HepG2 (cell line): ENCODE results near the gene CRHBP.

Source experiments
- AGO1 ChIP-seq: fragments of 200-400 bp; formaldehyde crosslinking; IDR thresholded peaks from 2 replicates; pipeline ENCODE4 v1.6.1; 2017; ENCODE audit warnings: mild to moderate bottlenecking, low read depth, low read length, moderate library complexity; ENCODE audit not compliant: poor library complexity, severe bottlenecking
- JUN ChIP-seq: sonication (generic); formaldehyde crosslinking; IDR thresholded peaks from 2 replicates; pipeline ENCODE4 v1.4.0; 2020; ENCODE audit warnings: mild to moderate bottlenecking, missing genetic modification reagents
- MAFK ChIP-seq, 2 experiments: IDR thresholded peaks in 1 of 2; conservative IDR thresholded peaks in 1 of 2; 2 replicates each; pipeline ENCODE4 v1.6.1; 2011; ENCODE audit warnings: improper control_type of control experiment in 2 of 2, low read length in 2 of 2
- POLR2AphosphoS5 ChIP-seq: IDR thresholded peaks from 2 replicates; pipeline ENCODE4 v1.6.1; 2012; ENCODE audit warnings: low read depth, low read length
- ZC3H13 ChIP-seq: sonication (generic); formaldehyde crosslinking; IDR thresholded peaks from 2 replicates; pipeline ENCODE4 v1.8.1; 2023; ENCODE audit warnings: mild to moderate bottlenecking, missing genetic modification reagents, moderate library complexity
- ZNF33B ChIP-seq: sonication (generic); formaldehyde crosslinking; IDR thresholded peaks from 2 replicates; pipeline ENCODE4 v1.5.1; 2020; ENCODE audit warnings: mild to moderate bottlenecking, missing genetic modification reagents
- ZNF510 ChIP-seq: sonication (generic); formaldehyde crosslinking; IDR thresholded peaks from 2 replicates; pipeline ENCODE4 v1.4.0; 2020; ENCODE audit warnings: low read depth, mild to moderate bottlenecking, missing genetic modification reagents
- ZNF687 ChIP-seq: sonication (generic); formaldehyde crosslinking; IDR thresholded peaks from 2 replicates; pipeline ENCODE4 v1.5.1; 2020; ENCODE audit warnings: mild to moderate bottlenecking, missing genetic modification reagents, moderate library complexity
- TF ChIP-seq, protein P1 (sequence below): sonication (generic); formaldehyde crosslinking; IDR thresholded peaks from 2 replicates; pipeline ENCODE4 v1.5.0; 2020; ENCODE audit warnings: mild to moderate bottlenecking, missing genetic modification reagents, moderate library complexity
- TF ChIP-seq, protein P2 (sequence below): sonication (generic); formaldehyde crosslinking; IDR thresholded peaks from 2 replicates; pipeline ENCODE4 v1.8.0; 2023; ENCODE audit warnings: mild to moderate bottlenecking, missing genetic modification reagents
- TF ChIP-seq, protein P3 (sequence below): sonication (generic); formaldehyde crosslinking; IDR thresholded peaks from one replicate; pipeline ENCODE4 v1.5.1; 2020; ENCODE audit warnings: mild to moderate bottlenecking, missing genetic modification reagents; ENCODE audit errors: not compliant biosample characterization

DNA sequence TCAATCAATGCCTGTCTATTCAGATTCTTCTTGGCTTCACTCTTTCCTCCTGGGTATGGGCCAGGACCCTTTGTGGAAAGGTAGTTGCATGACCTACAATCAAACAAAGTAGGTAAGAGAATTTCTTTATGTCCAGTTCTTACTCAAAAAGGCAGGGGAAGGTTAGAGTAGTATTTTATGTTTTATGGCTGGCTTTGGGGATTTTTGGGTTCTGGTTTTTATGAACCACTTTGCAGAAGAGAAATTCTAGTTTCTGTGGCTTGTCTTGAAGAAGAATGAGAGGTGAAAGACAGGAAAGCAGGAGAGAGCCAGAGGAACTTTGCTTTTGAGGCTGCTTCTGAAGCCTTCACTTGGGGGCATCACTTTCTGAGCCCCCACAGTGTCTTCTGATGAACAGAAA is 14.7 kb upstream of the CRHBP start:
- TF ChIP-seq, protein P1, sequence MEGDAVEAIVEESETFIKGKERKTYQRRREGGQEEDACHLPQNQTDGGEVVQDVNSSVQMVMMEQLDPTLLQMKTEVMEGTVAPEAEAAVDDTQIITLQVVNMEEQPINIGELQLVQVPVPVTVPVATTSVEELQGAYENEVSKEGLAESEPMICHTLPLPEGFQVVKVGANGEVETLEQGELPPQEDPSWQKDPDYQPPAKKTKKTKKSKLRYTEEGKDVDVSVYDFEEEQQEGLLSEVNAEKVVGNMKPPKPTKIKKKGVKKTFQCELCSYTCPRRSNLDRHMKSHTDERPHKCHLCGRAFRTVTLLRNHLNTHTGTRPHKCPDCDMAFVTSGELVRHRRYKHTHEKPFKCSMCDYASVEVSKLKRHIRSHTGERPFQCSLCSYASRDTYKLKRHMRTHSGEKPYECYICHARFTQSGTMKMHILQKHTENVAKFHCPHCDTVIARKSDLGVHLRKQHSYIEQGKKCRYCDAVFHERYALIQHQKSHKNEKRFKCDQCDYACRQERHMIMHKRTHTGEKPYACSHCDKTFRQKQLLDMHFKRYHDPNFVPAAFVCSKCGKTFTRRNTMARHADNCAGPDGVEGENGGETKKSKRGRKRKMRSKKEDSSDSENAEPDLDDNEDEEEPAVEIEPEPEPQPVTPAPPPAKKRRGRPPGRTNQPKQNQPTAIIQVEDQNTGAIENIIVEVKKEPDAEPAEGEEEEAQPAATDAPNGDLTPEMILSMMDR (CRISPR knock-in tag): no peak
- TF ChIP-seq ZNF33B (no peak), ZNF510 (CRISPR knock-in tag) (no peak), ZC3H13 (CRISPR knock-in tag) (no peak), JUN (CRISPR knock-in tag) (no peak), AGO1 (no peak), MAFK (conservative IDR thresholded peaks at IDR 0.05 in 1 of 2, IDR thresholded peaks at IDR 0.05 in 1 of 2; ENCODE audit: low read length in 2 of 2) (no peak), POLR2AphosphoS5 (no peak), ZNF687 (CRISPR knock-in tag) (no peak)
- TF ChIP-seq, protein P2, sequence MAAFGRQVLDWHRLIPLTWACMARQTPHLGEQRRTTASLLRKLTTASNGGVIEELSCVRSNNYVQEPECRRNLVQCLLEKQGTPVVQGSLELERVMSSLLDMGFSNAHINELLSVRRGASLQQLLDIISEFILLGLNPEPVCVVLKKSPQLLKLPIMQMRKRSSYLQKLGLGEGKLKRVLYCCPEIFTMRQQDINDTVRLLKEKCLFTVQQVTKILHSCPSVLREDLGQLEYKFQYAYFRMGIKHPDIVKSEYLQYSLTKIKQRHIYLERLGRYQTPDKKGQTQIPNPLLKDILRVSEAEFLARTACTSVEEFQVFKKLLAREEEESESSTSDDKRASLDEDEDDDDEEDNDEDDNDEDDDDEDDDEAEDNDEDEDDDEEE (CRISPR knock-in tag): no peak
- TF ChIP-seq, protein P3, sequence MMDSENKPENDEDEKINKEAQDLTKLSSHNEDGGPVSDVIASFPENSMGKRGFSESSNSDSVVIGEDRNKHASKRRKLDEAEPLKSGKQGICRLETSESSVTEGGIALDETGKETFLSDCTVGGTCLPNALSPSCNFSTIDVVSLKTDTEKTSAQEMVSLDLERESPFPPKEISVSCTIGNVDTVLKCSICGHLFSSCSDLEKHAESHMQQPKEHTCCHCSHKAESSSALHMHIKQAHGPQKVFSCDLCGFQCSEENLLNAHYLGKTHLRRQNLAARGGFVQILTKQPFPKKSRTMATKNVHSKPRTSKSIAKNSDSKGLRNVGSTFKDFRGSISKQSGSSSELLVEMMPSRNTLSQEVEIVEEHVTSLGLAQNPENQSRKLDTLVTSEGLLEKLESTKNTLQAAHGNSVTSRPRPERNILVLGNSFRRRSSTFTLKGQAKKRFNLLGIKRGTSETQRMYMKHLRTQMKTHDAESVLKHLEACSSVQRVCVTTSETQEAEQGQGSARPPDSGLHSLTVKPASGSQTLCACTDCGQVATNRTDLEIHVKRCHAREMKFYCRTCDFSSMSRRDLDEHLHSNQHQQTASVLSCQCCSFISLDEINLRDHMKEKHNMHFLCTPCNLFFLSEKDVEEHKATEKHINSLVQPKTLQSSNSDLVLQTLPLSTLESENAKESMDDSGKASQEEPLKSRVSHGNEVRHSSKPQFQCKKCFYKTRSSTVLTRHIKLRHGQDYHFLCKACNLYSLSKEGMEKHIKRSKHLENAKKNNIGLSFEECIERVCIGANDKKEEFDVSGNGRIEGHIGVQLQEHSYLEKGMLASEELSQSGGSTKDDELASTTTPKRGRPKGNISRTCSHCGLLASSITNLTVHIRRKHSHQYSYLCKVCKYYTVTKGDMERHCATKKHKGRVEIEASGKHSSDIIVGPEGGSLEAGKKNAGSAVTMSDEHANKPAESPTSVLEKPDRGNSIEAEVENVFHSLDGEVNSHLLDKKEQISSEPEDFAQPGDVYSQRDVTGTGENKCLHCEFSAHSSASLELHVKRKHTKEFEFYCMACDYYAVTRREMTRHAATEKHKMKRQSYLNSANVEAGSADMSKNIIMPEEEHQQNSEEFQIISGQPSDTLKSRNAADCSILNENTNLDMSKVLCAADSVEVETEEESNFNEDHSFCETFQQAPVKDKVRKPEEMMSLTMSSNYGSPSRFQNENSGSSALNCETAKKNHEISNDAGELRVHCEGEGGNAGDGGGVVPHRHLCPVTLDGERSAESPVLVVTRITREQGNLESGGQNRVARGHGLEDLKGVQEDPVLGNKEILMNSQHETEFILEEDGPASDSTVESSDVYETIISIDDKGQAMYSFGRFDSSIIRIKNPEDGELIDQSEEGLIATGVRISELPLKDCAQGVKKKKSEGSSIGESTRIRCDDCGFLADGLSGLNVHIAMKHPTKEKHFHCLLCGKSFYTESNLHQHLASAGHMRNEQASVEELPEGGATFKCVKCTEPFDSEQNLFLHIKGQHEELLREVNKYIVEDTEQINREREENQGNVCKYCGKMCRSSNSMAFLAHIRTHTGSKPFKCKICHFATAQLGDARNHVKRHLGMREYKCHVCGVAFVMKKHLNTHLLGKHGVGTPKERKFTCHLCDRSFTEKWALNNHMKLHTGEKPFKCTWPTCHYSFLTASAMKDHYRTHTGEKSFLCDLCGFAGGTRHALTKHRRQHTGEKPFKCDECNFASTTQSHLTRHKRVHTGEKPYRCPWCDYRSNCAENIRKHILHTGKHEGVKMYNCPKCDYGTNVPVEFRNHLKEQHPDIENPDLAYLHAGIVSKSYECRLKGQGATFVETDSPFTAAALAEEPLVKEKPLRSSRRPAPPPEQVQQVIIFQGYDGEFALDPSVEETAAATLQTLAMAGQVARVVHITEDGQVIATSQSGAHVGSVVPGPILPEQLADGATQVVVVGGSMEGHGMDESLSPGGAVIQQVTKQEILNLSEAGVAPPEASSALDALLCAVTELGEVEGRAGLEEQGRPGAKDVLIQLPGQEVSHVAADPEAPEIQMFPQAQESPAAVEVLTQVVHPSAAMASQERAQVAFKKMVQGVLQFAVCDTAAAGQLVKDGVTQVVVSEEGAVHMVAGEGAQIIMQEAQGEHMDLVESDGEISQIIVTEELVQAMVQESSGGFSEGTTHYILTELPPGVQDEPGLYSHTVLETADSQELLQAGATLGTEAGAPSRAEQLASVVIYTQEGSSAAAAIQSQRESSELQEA (CRISPR knock-in tag): no peak
